Measurements from ENCODE around the gene DDX51.
"Not testable (repeated sequence)": the region's sequence is repeated elsewhere in the genome, so short reads cannot be mapped to it uniquely, and the experiment has no call there.

DDX51 gene

DNA sequence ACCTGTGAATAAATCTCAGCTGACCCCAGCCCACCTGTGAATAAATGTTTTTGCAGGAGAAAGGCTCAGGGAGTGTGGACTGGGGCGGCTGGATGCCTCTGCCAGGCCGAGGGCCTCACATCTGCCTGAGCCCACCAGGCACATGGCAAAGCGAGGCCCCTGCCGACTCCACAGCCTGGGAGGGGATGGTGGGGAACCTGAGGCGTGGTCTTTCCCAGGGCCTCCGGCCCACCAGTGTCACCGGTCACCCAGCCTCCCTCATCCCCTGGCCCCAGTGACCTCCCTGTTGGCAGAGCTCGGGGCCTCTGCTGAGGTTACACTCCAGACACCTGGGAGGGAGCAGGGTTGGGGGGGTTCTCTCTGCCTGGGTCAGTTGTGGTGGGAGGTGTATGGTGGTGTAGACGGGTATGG is 8.3 kb upstream of the DDX51 start:
- WGBS (ENCODE audit: insufficient coverage, insufficient read length): no CpG with 5 or more reads among the region's 9 CpGs
- H3K36me3 ChIP-seq (ENCODE audit: control insufficient read depth, insufficient read depth, low read length): peaks cover 25% of the 10 kb centered on the region

DNA sequence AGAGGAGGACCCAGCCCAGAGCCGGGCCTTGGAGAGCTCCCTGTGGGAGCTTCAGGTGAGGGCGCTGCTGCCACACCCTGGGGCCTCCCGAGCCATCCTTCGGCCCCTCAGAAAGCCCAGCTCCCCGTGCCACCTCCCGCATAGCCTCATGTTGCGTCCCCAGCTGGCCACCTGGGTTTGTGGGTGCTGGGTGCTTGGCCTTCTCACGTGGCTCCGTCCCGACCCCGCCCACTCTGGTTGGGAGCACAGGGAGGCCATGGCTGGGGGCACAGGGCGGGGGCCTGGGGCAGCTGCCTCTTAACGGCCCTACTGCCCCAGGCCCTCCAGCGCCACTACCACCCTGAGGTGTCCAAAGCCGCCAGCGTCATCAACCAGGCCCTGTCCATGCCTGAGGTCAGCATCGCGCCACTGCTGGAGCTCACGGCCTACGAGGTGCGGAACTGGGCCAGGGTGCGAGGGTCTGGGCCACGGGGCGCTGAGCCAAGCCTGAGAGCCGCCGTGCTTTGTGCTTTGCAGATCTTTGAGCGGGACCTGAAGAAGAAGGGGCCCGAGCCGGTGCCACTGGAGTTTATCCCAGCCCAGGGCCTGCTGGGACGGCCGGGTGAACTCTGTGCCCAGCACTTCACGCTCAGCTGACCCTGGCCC is 7.8 kb upstream of the DDX51 start:
- WGBS (ENCODE audit: insufficient coverage, insufficient read length): no CpG with 5 or more reads among the region's 32 CpGs
- peaks cover 25% of the 10 kb centered on the region for H3K36me3 ChIP-seq (ENCODE audit: control insufficient read depth, insufficient read depth, low read length)
- no peak overlapping the region for H3K4me3 ChIP-seq (ENCODE audit: low read length)
- H3K4me1 ChIP-seq (ENCODE audit: control insufficient read depth, insufficient read depth, low read length): no peaks in the 10 kb centered on the region
- H3K27me3 ChIP-seq (ENCODE audit: control insufficient read depth, insufficient read depth, low read length): no peaks in the 10 kb centered on the region
- H3K27ac ChIP-seq (ENCODE audit: low read length): no peak overlapping the region
- DNase-seq (ENCODE audit: low read depth, low spot score): no peak
- H3K9me3 ChIP-seq (ENCODE audit: control insufficient read depth, insufficient read depth, low read length): no peaks in the 10 kb centered on the region

More for the DNA sequence above, 8.3 kb upstream of the DDX51 start:
- Histone ChIP-seq H3K27me3 (ENCODE audit: control insufficient read depth, insufficient read depth, low read length) (no peaks in the 10 kb centered on the region), H3K27ac (ENCODE audit: low read length) (no peak overlapping the region), H3K4me1 (ENCODE audit: control insufficient read depth, insufficient read depth, low read length) (no peaks in the 10 kb centered on the region), H3K9me3 (ENCODE audit: control insufficient read depth, insufficient read depth, low read length) (no peaks in the 10 kb centered on the region), H3K4me3 (ENCODE audit: low read length) (no peak overlapping the region)
- no peak for DNase-seq (ENCODE audit: low read depth, low spot score)

DNA sequence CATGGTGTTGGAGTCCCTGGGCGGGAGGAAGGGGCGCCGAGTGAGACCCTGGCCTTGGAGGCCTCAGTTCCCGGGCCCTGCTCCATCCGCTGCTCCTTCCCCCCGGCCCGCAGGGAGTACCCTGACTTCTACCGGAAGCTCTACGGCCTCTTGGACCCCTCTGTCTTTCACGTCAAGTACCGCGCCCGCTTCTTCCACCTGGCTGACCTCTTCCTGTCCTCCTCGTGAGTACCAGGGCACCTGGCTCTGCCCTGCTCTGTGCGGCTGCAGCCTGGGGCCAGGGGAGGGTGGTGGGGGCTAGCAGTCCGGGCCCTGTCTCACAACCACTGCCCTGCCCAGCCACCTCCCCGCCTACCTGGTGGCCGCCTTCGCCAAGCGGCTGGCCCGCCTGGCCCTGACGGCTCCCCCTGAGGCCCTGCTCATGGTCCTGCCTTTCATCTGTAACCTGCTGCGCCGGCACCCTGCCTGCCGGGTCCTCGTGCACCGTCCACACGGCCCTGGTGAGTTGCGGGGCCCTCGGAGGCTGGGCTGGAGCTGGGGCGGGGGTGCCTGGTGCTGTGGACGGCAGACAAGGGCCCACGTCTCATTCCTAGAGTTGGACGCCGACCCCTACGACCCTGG is 7.1 kb upstream of the DDX51 start:
- WGBS (ENCODE audit: insufficient coverage, insufficient read length): no CpG with 5 or more reads among the region's 36 CpGs
- H3K36me3 ChIP-seq (ENCODE audit: control insufficient read depth, insufficient read depth, low read length): peaks cover 19% of the 10 kb centered on the region
- H3K27ac ChIP-seq (ENCODE audit: low read length): no peak overlapping the region
- H3K4me3 ChIP-seq (ENCODE audit: low read length): no peak overlapping the region
- H3K4me1 ChIP-seq (ENCODE audit: control insufficient read depth, insufficient read depth, low read length): no peaks in the 10 kb centered on the region
- DNase-seq (ENCODE audit: low read depth, low spot score): no peak
- H3K27me3 ChIP-seq (ENCODE audit: control insufficient read depth, insufficient read depth, low read length): no peaks in the 10 kb centered on the region
- H3K9me3 ChIP-seq (ENCODE audit: control insufficient read depth, insufficient read depth, low read length): no peaks in the 10 kb centered on the region

DNA sequence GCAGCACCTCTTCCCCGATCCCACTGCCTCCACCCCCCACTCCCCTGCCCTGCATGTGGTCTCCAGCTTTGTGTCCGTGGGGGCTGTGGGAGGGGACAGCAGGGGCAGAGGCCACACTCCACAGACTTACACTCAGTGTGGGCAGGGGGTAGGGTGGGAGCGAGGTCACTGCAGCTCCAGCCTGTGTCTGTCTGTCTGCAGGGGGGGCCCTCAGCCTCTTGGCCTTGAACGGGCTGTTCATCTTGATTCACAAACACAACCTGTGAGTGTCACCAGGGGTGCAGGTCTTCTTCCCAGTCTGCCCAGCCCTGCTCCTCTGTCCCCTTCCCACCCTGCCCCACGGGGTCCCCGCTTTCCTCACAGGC is 6.6 kb upstream of the DDX51 start:
- H3K4me1 ChIP-seq (ENCODE audit: control insufficient read depth, insufficient read depth, low read length): no peaks in the 10 kb centered on the region
- H3K27me3 ChIP-seq (ENCODE audit: control insufficient read depth, insufficient read depth, low read length): no peaks in the 10 kb centered on the region
- no CpG with 5 or more reads among the region's 6 CpGs for WGBS (ENCODE audit: insufficient coverage, insufficient read length)
- H3K9me3 ChIP-seq (ENCODE audit: control insufficient read depth, insufficient read depth, low read length): no peaks in the 10 kb centered on the region
- H3K36me3 ChIP-seq (ENCODE audit: control insufficient read depth, insufficient read depth, low read length): peaks cover 22% of the 10 kb centered on the region
- no peak for DNase-seq (ENCODE audit: low read depth, low spot score)
- H3K27ac ChIP-seq (ENCODE audit: low read length): no peak overlapping the region
- H3K4me3 ChIP-seq (ENCODE audit: low read length): no peak overlapping the region

DNA sequence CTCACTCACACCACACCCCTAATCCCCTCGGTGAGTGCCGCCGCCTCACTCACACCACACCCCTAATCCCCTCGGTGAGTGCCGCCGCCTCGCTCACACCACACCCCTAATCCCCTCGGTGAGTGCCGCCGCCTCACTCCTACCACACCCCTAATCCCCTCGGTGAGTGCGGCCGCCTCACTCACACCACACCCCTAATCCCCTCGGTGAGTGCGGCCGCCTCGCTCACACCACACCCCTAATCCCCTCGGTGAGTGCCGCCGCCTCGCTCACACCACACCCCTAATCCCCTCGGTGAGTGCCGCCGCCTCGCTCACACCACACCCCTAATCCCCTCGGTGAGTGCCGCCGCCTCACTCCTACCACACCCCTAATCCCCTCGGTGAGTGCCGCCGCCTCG is 5.4 kb upstream of the DDX51 start:
- WGBS (ENCODE audit: insufficient coverage, insufficient read length): no CpG with 5 or more reads among the region's 32 CpGs
- H3K36me3 ChIP-seq (ENCODE audit: control insufficient read depth, insufficient read depth, low read length): peaks cover 22% of the 10 kb centered on the region
- H3K4me3 ChIP-seq (ENCODE audit: low read length): not testable (repeated sequence)

DNA sequence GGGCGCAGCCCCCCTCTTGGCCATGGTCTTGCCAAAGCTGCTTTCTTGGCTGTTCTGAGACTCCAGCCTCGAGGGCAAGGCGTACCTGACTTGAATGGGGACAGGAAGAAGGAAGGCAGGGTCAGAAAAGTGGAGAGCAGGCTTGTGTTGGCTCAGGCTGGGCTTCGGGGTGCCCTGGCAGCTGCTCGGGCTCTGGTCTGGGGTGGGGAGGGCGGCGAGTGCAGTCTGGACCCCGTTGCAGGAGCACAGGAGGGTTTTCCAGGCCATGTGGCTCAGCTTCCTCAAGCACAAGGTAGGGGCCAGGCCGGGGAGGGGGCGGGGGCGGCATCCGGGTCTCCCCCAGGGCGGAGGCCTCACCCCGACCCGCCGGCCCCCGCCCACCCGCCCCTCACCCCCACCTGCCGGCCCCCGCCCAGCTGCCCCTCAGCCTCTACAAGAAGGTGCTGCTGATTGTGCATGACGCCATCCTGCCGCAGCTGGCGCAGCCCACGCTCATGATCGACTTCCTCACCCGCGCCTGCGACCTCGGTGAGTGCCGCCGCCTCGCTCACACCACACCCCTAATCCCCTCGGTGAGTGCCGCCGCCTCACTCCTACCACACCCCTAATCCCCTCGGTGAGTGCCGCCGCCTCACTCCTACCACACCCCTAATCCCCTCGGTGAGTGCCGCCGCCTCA is 4.4 kb upstream of the DDX51 start:
- Histone ChIP-seq H3K36me3 (ENCODE audit: control insufficient read depth, insufficient read depth, low read length) (peaks cover 22% of the 10 kb centered on the region), H3K27ac (ENCODE audit: low read length) (no peak overlapping the region), H3K4me3 (ENCODE audit: low read length) (no peak overlapping the region), H3K27me3 (ENCODE audit: control insufficient read depth, insufficient read depth, low read length) (no peaks in the 10 kb centered on the region), H3K4me1 (ENCODE audit: control insufficient read depth, insufficient read depth, low read length) (no peaks in the 10 kb centered on the region), H3K9me3 (ENCODE audit: control insufficient read depth, insufficient read depth, low read length) (no peaks in the 10 kb centered on the region)
- DNase-seq (ENCODE audit: low read depth, low spot score): no peak
- no CpG with 5 or more reads among the region's 41 CpGs for WGBS (ENCODE audit: insufficient coverage, insufficient read length)

More for the DNA sequence above, 5.4 kb upstream of the DDX51 start:
- H3K27ac ChIP-seq (ENCODE audit: low read length); DNase-seq (ENCODE audit: low read depth, low spot score); H3K27me3 ChIP-seq (ENCODE audit: control insufficient read depth, insufficient read depth, low read length); H3K4me1 ChIP-seq (ENCODE audit: control insufficient read depth, insufficient read depth, low read length); H3K9me3 ChIP-seq (ENCODE audit: control insufficient read depth, insufficient read depth, low read length): not testable (repeated sequence)

DNA sequence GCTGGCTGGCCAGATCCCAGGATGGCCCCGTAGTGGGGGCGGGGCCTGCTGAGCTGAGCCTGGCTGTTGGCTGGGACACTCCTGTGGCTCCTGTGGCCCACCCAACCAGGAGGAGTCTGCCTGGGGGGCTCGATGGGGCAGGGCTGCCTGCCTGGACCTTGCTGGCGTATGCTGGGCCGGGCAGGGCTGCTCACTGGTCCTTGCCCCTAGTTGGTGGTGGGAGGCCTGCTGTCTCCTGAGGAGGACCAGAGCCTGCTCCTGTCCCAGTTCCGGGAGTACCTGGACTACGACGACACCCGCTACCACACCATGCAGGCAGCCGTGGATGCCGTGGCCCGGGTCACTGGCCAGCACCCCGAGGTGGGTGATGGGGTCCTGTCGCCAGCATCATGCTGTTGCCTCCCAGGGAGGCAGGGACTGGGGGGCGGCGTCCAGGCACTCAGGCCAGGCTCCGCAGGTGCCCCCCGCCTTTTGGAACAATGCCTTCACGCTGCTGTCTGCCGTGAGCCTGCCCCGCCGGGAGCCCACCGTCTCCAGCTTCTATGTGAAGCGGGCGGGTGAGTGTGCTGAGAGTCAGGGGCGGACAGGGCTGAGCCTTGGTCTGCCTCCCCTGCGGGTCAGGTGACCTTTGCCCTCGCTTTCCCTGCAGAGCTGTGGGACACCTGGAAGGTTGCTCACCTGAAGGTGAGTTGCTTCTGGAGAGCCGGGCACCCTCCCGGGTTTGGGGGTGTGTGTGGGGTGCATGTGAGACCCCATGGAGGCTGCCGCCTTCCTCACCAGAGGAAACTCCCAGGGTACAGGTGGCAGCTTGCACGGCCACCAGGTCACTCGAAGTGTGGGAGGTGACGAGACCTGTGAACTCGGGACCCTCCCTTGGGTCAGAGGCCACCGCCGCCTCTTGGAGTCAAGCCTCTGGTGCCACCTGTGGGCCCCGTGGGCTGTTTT is 3.6 kb upstream of the DDX51 start:
- Histone ChIP-seq H3K36me3 (ENCODE audit: control insufficient read depth, insufficient read depth, low read length) (peaks cover 22% of the 10 kb centered on the region), H3K9me3 (ENCODE audit: control insufficient read depth, insufficient read depth, low read length) (no peaks in the 10 kb centered on the region), H3K4me1 (ENCODE audit: control insufficient read depth, insufficient read depth, low read length) (peaks cover 3% of the 10 kb centered on the region), H3K4me3 (ENCODE audit: low read length) (no peak overlapping the region), H3K27ac (ENCODE audit: low read length) (no peak overlapping the region), H3K27me3 (ENCODE audit: control insufficient read depth, insufficient read depth, low read length) (no peaks in the 10 kb centered on the region)
- no peak for DNase-seq (ENCODE audit: low read depth, low spot score)
- no CpG with 5 or more reads among the region's 38 CpGs for WGBS (ENCODE audit: insufficient coverage, insufficient read length)

DNA sequence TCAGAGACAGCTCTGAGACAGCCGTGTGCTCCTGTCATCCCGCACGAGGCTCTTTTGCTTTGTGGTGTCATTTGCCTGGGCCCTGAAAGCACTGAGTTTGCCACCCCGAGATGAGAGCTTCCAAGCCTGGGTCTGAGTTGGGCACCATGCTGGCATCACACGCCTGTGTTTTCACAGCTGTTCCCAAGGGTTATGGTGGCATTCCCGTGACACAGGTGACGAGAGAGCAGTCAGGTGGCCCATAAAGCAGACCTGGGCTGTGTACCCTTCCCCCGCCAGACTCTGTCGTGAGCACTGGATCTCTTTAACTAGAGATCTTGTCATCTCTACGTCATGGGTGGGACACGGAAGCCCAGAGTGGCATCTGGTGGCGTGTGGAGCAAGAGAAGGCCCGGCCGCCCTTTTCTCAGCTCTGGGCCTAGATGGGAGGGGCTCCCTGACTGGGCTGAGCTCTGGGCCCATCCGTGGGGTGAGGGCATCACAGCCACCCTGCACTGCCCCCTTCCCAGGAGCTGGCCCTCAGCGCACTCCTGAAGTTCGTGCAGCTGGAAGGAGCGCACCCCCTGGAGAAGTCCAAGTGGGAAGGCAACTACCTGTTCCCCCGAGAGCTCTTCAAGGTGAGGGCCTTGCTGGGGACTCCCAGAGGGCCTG is 2.8 kb upstream of the DDX51 start:
- WGBS (ENCODE audit: insufficient coverage, insufficient read length): no CpG with 5 or more reads among the region's 19 CpGs
- peaks cover 25% of the 10 kb centered on the region for H3K36me3 ChIP-seq (ENCODE audit: control insufficient read depth, insufficient read depth, low read length)
- DNase-seq (ENCODE audit: low read depth, low spot score): no peak

DNA sequence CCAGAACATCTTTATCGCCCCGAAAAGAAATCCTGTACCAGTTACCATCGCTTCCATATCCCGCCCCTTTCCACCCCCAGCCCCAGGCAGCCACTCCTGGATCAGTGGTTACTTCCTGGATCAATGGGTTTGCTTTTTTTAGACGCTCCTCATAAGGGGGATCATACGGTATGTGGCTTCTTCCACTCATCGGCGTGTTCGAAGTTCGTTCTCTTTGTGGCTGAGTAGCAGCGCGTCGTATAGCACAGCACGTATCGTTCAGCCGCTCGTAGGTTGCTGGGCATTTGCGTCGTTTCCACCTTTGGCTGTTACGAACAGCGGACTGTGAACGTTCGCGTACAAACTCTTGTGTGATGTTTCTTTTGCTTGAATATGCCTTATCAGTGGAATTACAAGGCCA is 2.0 kb upstream of the DDX51 start:
- Histone ChIP-seq H3K9me3 (ENCODE audit: control insufficient read depth, insufficient read depth, low read length) (no peaks in the 10 kb centered on the region), H3K4me1 (ENCODE audit: control insufficient read depth, insufficient read depth, low read length) (peaks cover 3% of the 10 kb centered on the region), H3K27me3 (ENCODE audit: control insufficient read depth, insufficient read depth, low read length) (no peaks in the 10 kb centered on the region), H3K27ac (ENCODE audit: low read length) (no peak overlapping the region), H3K4me3 (ENCODE audit: low read length) (no peak overlapping the region), H3K36me3 (ENCODE audit: control insufficient read depth, insufficient read depth, low read length) (peaks cover 29% of the 10 kb centered on the region)
- DNase-seq (ENCODE audit: low read depth, low spot score): no peak
- WGBS (ENCODE audit: insufficient coverage, insufficient read length): no CpG with 5 or more reads among the region's 24 CpGs

More for the DNA sequence above, 2.8 kb upstream of the DDX51 start:
- H3K27me3 ChIP-seq (ENCODE audit: control insufficient read depth, insufficient read depth, low read length): no peaks in the 10 kb centered on the region
- no peaks in the 10 kb centered on the region for H3K9me3 ChIP-seq (ENCODE audit: control insufficient read depth, insufficient read depth, low read length)
- H3K4me1 ChIP-seq (ENCODE audit: control insufficient read depth, insufficient read depth, low read length): peaks cover 3% of the 10 kb centered on the region
- no peak overlapping the region for H3K27ac ChIP-seq (ENCODE audit: low read length)
- H3K4me3 ChIP-seq (ENCODE audit: low read length): no peak overlapping the region

DNA sequence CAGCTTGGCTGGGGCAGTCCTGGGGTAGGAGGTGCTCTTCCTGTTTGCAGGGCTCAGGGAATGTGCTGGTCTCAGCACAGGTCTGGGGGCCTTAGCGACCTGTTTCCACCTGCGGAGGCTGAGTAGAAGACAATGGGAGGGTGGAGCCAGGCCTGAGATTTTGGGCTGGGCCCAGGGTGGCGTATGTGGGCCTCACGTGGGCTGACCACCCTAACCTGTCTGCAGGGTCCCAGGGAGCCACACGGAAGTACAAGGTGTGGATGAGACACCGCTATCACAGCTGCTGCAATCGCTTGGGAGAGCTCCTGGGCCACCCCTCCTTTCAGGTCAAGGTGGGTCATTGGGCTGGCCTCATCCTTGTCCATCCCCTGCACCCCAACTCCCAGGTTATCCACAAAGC is 1.2 kb upstream of the DDX51 start:
- Histone ChIP-seq H3K4me1 (ENCODE audit: control insufficient read depth, insufficient read depth, low read length) (peaks cover 3% of the 10 kb centered on the region), H3K27me3 (ENCODE audit: control insufficient read depth, insufficient read depth, low read length) (no peaks in the 10 kb centered on the region), H3K4me3 (ENCODE audit: low read length) (no peak overlapping the region), H3K27ac (ENCODE audit: low read length) (no peak overlapping the region), H3K9me3 (ENCODE audit: control insufficient read depth, insufficient read depth, low read length) (no peaks in the 10 kb centered on the region), H3K36me3 (ENCODE audit: control insufficient read depth, insufficient read depth, low read length) (peaks cover 37% of the 10 kb centered on the region)
- no peak for DNase-seq (ENCODE audit: low read depth, low spot score)
- WGBS (ENCODE audit: insufficient coverage, insufficient read length): no CpG with 5 or more reads among the region's 7 CpGs
